Lung (tissue), 12 donors: ENCODE data around the gene SDE2. TPM values are rescaled to one million over a fixed set of nuclear protein-coding genes. Genes with fewer than 3 reads are reported as not detected.

Source experiments
- ATAC-seq: fragments of 200-7000 bp; cut with Tn5 transposase; one replicate; pipeline ENCODE4 v1.9.1; 2020; ENCODE audit warnings: moderate number of reproducible peaks; ENCODE audit not compliant: insufficient read depth, low FRiP score
- DNase-seq, 3 donors: peaks; one replicate each; pipeline ENCODE4 v3.0.0-alpha.2; 2013 to 2017
- H3K27ac ChIP-seq, 2 donors: one replicate each; pipeline ENCODE4 v1.5.1; 2013; ENCODE audit warnings: mild to moderate bottlenecking in 2 of 2, moderate library complexity in 2 of 2, control low read depth in 1 of 2, inconsistent platforms in 1 of 2, low read depth in 1 of 2, low read length in 1 of 2
- H3K27me3 ChIP-seq, 3 donors: one replicate each; pipeline ENCODE4 v1.5.1; 2013; ENCODE audit warnings: low read length in 2 of 3; ENCODE audit not compliant: control insufficient read depth in 3 of 3, insufficient read depth in 3 of 3
- H3K36me3 ChIP-seq, 4 donors: one replicate each; pipeline ENCODE4 v1.5.1; 2013; ENCODE audit warnings: low read length in 4 of 4, mild to moderate bottlenecking in 1 of 4, moderate library complexity in 1 of 4; ENCODE audit not compliant: control insufficient read depth in 4 of 4, insufficient read depth in 4 of 4
- H3K4me1 ChIP-seq, 5 donors: one replicate each; pipeline ENCODE4 v1.5.1; 2013; ENCODE audit warnings: low read length in 5 of 5, mild to moderate bottlenecking in 2 of 5, moderate library complexity in 1 of 5; ENCODE audit not compliant: control insufficient read depth in 5 of 5, insufficient read depth in 5 of 5
- H3K4me3 ChIP-seq: one replicate; pipeline ENCODE4 v1.5.1; 2013; ENCODE audit warnings: mild to moderate bottlenecking, control low read depth, moderate library complexity
- H3K9ac ChIP-seq, 2 donors: one replicate each; pipeline ENCODE4 v1.5.1; 2013; ENCODE audit warnings: low read length in 2 of 2, control low read depth in 1 of 2; ENCODE audit not compliant: insufficient read depth in 1 of 2
- H3K9me3 ChIP-seq, 4 donors: one replicate each; pipeline ENCODE4 v1.5.1; 2013; ENCODE audit warnings: low read length in 3 of 4, mild to moderate bottlenecking in 1 of 4, moderate library complexity in 1 of 4; ENCODE audit not compliant: control insufficient read depth in 4 of 4, insufficient read depth in 3 of 4
- WGBS, 2 donors: extraction: QIAGEN DNeasy Blood & Tissue Kit; methylation state at CpG; one replicate each; pipeline ENCODE4 v1.1.7; 2013; 5-methylcytosine and 5-hydroxymethylcytosine counted together
- polyA plus RNA-seq, 2 donors: library from polyadenylated mRNA; stranded (reverse); fragments of 200-250 nt; gene quantifications; one replicate each; pipeline ENCODE4 v1.2.1, GENCODE V29; 2013
- total RNA-seq, 2 donors: library from RNA; depleted of rRNA in 1 of 2; stranded (reverse); fragments of >200 nt in 1 of 2; gene quantifications; one replicate each; pipeline ENCODE4 v1.2.1, GENCODE V29; 2014 to 2021
- TF ChIP-seq, protein P1 (sequence below): IDR thresholded peaks from 2 replicates; pipeline ENCODE4 v1.5.1; 2012; ENCODE audit warnings: mild to moderate bottlenecking; ENCODE audit errors: control extremely low read depth, extremely low read depth
- donor health status: control.
- donor health status: control.
- donor health status: Bipolar disorder and iron deficiency.
- donor health status: healthy.
- donor health status: DM: yes; HTN: yes; CAD: no.

Gene SDE2
- total and polyA plus RNA-seq, 4 donors, result 6.7 to 35.5 (median 15.2) TPM

DNA sequence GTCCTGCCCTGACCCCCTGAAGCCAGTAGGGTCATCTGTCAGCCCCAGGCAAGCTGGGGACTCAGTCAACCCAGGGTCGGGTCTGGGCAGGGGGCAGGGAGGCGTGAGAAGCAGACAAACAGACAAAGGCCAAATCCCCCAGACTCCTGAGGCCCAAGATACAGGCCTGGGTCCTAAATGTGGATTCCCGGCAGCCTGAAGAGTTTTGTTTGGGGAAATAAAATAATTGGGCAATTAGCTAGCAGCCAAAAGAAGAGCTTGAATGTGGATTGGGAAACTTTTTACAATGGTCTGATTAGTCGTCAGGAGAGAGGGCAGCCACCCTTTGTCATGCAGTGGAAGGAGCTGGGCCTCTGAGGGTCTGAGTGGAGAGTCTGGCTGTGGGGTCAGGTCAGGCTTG lies 53.6 kb downstream of the SDE2 start:
- no peak overlapping the region for H3K4me3 ChIP-seq
- 64 to 77% methylated on average over 4 of the region's 4 CpGs for WGBS, 2 donors
- peaks cover 4 to 13% (median 10%) of the 10 kb centered on the region in 5 donors for H3K4me1 ChIP-seq
- TF ChIP-seq, protein P1, sequence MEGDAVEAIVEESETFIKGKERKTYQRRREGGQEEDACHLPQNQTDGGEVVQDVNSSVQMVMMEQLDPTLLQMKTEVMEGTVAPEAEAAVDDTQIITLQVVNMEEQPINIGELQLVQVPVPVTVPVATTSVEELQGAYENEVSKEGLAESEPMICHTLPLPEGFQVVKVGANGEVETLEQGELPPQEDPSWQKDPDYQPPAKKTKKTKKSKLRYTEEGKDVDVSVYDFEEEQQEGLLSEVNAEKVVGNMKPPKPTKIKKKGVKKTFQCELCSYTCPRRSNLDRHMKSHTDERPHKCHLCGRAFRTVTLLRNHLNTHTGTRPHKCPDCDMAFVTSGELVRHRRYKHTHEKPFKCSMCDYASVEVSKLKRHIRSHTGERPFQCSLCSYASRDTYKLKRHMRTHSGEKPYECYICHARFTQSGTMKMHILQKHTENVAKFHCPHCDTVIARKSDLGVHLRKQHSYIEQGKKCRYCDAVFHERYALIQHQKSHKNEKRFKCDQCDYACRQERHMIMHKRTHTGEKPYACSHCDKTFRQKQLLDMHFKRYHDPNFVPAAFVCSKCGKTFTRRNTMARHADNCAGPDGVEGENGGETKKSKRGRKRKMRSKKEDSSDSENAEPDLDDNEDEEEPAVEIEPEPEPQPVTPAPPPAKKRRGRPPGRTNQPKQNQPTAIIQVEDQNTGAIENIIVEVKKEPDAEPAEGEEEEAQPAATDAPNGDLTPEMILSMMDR, result no peak
- peaks cover 0 to 2% (median 0%) of the 10 kb centered on the region in 4 donors for H3K9me3 ChIP-seq
- no peak for ATAC-seq
- no peaks in the 10 kb centered on the region for H3K27me3 ChIP-seq
- H3K27ac ChIP-seq, result no peak overlapping the region
- no peak for DNase-seq
- no peak overlapping the region for H3K9ac ChIP-seq
- no peaks in the 10 kb centered on the region for H3K36me3 ChIP-seq

DNA sequence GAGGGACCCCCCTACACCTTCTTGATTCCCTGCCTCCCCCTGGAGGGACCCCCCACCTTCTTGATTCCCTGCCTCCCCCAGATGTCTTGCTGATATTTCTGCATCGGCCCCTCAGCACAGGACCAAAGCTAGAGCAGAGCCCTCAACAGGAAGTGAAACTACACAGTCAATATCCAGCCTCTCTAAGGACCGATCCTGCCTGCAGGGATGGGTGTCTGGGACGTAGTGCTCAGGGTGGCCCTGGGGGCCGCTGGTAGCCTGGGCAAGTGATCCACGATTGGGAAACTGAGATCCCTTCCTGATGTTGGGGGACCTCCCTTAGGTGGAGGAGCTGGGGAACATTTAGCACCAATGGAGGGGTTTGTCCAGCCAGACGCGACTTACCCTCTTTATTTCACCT lies 54.2 kb downstream of the SDE2 start:
- Histone ChIP-seq H3K36me3 (no peaks in the 10 kb centered on the region), H3K27ac (no peak overlapping the region), H3K9ac (no peak overlapping the region), H3K4me1 (peaks cover 5 to 19% (median 10%) of the 10 kb centered on the region in 5 donors), H3K9me3 (peaks cover 0 to 2% (median 0%) of the 10 kb centered on the region in 4 donors), H3K27me3 (no peaks in the 10 kb centered on the region), H3K4me3 (no peak overlapping the region)
- TF ChIP-seq, protein P1, result no peak
- 55 to 66% methylated on average over 7 of the region's 7 CpGs for WGBS, 2 donors
- DNase-seq (no peak), ATAC-seq (no peak)

- H3K27ac ChIP-seq, result no peak overlapping the region
- peaks cover 5 to 19% (median 10%) of the 10 kb centered on the region in 5 donors for H3K4me1 ChIP-seq
- DNase-seq (no peak), ATAC-seq (no peak)
- H3K27me3 ChIP-seq, result no peaks in the 10 kb centered on the region
- peaks cover 0 to 2% (median 0%) of the 10 kb centered on the region in 4 donors for H3K9me3 ChIP-seq
- H3K36me3 ChIP-seq, result no peaks in the 10 kb centered on the region
- WGBS, 2 donors, result 67 to 84% methylated on average over 2 of the region's 2 CpGs
- H3K4me3 ChIP-seq, result no peak overlapping the region
- no peak overlapping the region for H3K9ac ChIP-seq
- TF ChIP-seq, protein P1, result no peak
These were observed 54.8 kb downstream of the SDE2 start for GRCh38 chr1:225944387-225944786.

- Histone ChIP-seq H3K4me1 (peaks cover 5 to 19% (median 10%) of the 10 kb centered on the region in 5 donors), H3K9ac (no peak overlapping the region), H3K4me3 (no peak overlapping the region), H3K27ac (no peak overlapping the region), H3K36me3 (no peaks in the 10 kb centered on the region), H3K9me3 (no peaks in the 10 kb centered on the region), H3K27me3 (no peaks in the 10 kb centered on the region)
- ATAC-seq, result no peak
- 89 to 93% methylated on average over 4 of the region's 4 CpGs for WGBS, 2 donors
- TF ChIP-seq, protein P1, result no peak
- no peak for DNase-seq
These were observed 55.6 kb downstream of the SDE2 start for GRCh38 chr1:225943582-225943981.
